NB4 (cell line): ENCODE results near the gene HYCC2.
"Not testable (repeated sequence)": the region's sequence is repeated elsewhere in the genome, so short reads cannot be mapped to it uniquely, and the experiment has no call there.

ENCODE experiments used
- DNase-seq: peaks from one replicate; pipeline ENCODE4 v3.0.0; 2010; ENCODE audit warnings: low read depth
- H3K4me3 ChIP-seq: one replicate; pipeline ENCODE4 v1.5.1; 2011; ENCODE audit warnings: mild to moderate bottlenecking, low read depth, low read length, moderate library complexity
- MYC ChIP-seq: IDR thresholded peaks from 2 replicates; pipeline ENCODE4 v1.6.1; 2011; ENCODE audit warnings: low read depth, low read length
- POLR2A ChIP-seq: IDR thresholded peaks from 2 replicates; pipeline ENCODE4 v1.6.1; 2011; ENCODE audit warnings: mild to moderate bottlenecking; ENCODE audit not compliant: insufficient read length; ENCODE audit errors: extremely low read depth
- TF ChIP-seq, protein P1 (sequence below): IDR thresholded peaks from 2 replicates; pipeline ENCODE4 v1.6.1; 2011; ENCODE audit warnings: low read depth, low read length
- TF ChIP-seq, protein P2 (sequence below): IDR thresholded peaks from one replicate; pipeline ENCODE4 v1.5.1; 2012; ENCODE audit warnings: low read depth, low read length

Gene HYCC2

DNA sequence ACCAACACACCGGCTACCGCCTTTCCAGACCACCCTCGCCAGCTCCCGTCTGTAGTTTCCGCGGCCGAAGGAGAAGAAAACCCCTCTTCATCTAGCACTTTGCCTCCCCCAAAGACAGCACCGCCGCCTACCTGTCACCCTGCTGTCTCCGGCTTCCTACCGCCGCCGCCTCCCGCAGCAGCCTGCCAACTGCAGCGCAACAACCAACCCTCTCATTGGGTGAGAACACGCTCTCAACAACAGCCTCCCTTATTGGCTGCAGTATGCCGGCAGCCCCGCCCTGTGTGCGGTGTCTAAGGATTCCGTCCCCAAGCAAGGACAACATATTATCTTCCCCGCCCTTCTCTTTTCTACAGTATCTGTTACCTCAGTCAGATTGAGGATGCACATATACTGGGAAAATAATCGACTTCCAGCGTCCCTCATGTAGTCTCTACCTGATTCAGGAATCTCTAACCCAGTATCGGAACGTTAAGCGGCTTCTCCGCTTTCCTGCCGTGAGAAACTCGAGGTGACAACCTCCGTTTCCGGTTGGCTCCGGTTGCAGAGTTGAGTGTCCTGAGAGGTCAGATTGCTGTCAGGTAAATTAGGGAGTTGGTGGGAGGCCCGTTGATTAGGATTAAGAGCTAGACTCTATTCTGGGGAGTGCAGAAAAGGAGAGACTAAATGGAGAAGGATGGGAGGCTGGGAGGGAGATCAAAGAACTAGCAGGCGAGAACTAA, at the start of gene HYCC2, which contains the start of gene NDUFB3:
HYCC2 (minus strand) TSS at position 193 of the 722 bp plus-strand sequence. CDS start 47,662 bp downstream, outside the sequence.
NDUFB3 (plus strand) TSS at position 523 of the 722 bp plus-strand sequence. CDS start 6,882 bp downstream, outside the sequence.
- DNase-seq: peak; percentile 98
- peak within 1 kb of the TSS; percentile 92 for H3K4me3 ChIP-seq
- TF ChIP-seq, protein P1, sequence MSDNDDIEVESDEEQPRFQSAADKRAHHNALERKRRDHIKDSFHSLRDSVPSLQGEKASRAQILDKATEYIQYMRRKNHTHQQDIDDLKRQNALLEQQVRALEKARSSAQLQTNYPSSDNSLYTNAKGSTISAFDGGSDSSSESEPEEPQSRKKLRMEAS: peak; percentile 54; the same call in 1 of the 2 replicates
- TF ChIP-seq POLR2A (peak; percentile 77), MYC (peak; percentile 22; the same call in 1 of the 2 replicates)
- TF ChIP-seq, protein P2, sequence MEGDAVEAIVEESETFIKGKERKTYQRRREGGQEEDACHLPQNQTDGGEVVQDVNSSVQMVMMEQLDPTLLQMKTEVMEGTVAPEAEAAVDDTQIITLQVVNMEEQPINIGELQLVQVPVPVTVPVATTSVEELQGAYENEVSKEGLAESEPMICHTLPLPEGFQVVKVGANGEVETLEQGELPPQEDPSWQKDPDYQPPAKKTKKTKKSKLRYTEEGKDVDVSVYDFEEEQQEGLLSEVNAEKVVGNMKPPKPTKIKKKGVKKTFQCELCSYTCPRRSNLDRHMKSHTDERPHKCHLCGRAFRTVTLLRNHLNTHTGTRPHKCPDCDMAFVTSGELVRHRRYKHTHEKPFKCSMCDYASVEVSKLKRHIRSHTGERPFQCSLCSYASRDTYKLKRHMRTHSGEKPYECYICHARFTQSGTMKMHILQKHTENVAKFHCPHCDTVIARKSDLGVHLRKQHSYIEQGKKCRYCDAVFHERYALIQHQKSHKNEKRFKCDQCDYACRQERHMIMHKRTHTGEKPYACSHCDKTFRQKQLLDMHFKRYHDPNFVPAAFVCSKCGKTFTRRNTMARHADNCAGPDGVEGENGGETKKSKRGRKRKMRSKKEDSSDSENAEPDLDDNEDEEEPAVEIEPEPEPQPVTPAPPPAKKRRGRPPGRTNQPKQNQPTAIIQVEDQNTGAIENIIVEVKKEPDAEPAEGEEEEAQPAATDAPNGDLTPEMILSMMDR: peak; percentile 9

DNA sequence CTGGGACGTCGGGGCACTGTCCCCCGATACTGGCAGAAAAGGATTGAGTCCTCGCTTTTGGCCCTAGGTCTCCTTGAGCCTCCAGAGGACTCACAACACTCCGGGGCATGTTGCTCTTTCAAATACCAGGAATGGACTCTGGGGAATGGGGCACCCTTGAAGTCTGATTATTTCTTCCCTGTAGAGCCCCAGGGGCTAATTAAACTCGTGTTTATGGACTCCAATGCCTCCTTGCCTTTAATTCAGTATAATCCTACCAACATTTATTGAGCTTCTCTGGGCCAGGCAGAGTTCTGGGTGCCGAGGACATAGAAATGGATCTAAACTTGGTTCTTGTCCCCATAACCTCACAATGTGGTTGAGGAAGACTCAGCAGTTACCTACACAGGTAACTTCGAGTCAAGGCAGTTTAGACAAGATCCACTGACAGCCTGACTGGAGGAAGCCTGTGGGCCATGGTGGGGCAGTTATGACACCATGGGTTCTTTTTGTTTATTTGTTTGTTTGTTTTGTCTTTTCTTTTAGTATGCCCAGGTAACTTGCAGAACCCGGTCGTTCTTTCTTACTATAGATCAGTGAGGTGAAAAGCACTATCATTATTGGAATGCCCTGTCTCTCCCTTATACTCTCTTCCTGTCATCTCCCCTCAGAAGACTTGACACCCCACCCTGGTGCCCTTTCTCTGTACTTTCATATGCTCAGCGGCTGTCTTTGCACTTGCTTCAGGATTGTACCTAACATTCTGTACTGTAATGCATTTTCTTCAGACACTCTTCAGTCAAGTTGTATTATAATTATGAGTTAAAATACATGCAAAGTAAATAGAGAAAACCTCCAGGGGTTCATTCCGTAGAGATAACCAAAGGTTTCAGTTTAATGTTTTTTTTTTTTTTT, 47.7 kb upstream of the HYCC2 start:
- peak; percentile 86 for DNase-seq
- TF ChIP-seq, protein P1: no peak; the same call in 1 of the 2 replicates
- TF ChIP-seq MYC: no peak; the same call in 1 of the 2 replicates
- TF ChIP-seq, protein P2: no peak
- no peak for TF ChIP-seq POLR2A
- H3K4me3 ChIP-seq: peak overlapping the region; percentile 98

DNA sequence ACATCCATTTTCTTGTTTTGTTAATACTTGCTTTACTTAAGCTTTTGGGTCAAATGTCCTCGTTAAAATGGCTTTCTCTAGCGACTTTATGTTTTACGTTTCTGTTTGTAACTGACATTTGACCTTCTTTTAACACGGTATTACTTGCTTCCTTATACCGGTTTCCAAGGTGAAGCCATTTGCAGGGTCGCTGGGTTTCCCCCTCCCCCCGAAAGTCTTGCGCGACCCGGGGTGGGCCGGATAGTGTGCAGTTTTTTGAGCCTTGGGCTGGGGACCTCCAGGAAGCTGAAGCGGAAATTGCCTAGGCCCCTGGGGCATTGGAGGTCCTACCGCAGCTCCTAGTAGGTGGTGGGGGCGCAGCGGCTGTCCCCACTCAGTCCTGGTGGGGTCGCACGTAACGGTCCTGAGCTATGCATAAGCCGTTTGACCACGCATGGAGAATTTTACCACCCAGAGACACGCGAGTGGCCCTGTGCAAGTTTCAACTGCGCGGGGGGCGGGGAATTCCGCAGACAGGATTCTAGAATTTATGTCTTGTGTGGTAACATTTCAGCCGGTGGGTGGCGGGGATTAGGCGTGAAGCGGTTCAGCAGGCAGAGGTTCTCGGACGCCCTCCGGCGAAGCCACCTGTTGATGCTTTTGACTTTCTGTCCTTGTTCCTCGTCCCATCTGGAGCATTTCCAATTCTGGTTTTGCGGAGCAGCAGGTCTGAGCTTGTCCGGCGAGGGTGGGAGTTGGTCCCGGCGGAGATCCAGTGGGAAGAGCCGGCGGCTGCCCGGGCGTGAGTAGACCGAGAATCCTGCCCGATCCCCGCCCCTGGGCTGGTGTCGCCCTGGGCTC, 46.9 kb upstream of the HYCC2 start:
- peak; percentile 99 for DNase-seq
- TF ChIP-seq, protein P2: peak; percentile 33
- TF ChIP-seq POLR2A (peak; percentile 55), MYC (peak; percentile 63; the same call in 1 of the 2 replicates)
- TF ChIP-seq, protein P1: peak; percentile 63

DNA sequence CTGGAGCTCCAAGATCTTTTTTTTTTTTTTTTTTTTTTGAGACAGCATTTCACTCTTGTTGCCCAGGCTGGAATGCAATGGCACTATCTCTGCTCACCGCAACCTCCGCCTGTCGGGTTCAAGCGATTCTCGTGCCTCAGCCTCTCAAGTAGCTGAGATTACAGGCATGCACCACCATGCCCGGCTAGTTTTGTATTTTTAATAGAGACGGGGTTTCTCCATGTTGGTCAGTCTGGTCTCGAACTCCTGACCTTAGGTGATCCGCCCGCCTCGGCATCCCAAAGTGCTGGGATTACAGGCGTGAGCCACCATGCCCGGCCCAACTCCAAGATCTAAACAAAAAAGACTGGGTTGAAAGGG, 46.2 kb upstream of the HYCC2 start:
- peak overlapping the region; percentile 98 for H3K4me3 ChIP-seq
- DNase-seq: not testable (repeated sequence)

More for the DNA sequence above, 46.9 kb upstream of the HYCC2 start:
- peak overlapping the region; percentile 98 for H3K4me3 ChIP-seq

DNA sequence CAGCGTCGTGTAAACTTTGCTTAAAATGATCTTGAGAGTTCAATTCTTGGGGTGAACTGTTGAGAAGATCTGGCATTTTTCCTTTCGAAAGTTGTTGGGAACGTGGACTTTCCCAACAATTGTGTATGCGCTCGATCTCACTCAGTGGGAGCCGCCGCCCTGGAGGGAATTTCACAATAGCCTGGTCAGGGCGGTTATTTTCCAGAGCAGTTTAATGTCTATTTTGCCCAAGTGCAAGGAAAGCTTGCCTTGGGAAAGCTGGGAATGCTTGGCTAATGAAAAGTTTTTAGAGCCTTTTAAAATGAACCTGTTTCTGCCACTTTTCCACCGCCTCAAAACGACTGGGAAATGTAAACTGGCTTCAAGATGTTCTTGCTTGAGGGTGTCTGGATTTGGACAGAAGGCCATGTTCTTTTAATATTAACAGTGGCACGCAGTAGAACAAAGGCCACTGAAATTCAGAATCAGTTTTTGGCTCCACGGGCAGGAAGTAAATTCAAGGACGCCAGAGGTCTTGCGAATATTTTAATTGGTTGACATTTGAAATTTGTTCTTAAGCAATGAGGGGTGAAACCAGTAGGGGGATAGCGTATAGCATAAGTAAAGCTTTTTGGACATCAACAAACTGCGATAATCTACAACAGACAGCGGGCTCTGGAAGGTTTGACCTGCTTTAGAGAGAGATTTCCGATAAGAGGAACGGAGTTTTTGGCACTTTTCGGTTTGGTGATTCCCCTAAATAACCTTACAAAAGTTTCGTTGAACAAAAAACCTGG, 45.7 kb upstream of the HYCC2 start:
- DNase-seq: peak; percentile 93
- peak overlapping the region; percentile 98 for H3K4me3 ChIP-seq
- TF ChIP-seq POLR2A: peak; percentile 26
- TF ChIP-seq, protein P2: no peak
- TF ChIP-seq, protein P1: no peak
- no peak for TF ChIP-seq MYC
